GM12878 (cell line): ENCODE data around the gene SEZ6L2. TPM values are rescaled to one million over a fixed set of nuclear protein-coding genes. Genes with fewer than 3 reads are reported as not detected.

Source experiments
- ATAC-seq: fragments of 200-7000 bp; cut with Tn5 transposase; 3 replicates; pipeline ENCODE4 v1.9.1; 2020; ENCODE audit warnings: mild to moderate bottlenecking, moderate library complexity
- BruUV-seq: library from RNA; stranded (reverse); fragments of 400-500 nt; replicated peaks from 2 replicates; lab custom pipeline; 2021; lab: Mats Ljungman, UMichigan
- CTCF ChIA-PET: fragments of 300-600 bp; sonication (Branson Sonifier 250); formaldehyde crosslinking; extraction: SDS; loops from one replicate; lab custom pipeline; 2021; ENCODE audit warnings: inconsistent platforms; lab: Yijun Ruan, JAX
- POLR2A ChIA-PET: fragments of 350-600 bp; formaldehyde crosslinking; extraction: SDS; loops from one replicate; lab custom pipeline; 2021; ENCODE audit warnings: inconsistent platforms; lab: Charles Lee
- RAD21 ChIA-PET: fragments of 300-600 bp; sonication (Branson Sonifier 250); formaldehyde crosslinking; loops from one replicate; lab custom pipeline; 2023; ENCODE audit warnings: antibody characterized with exemption; ENCODE audit not compliant: unreplicated experiment; lab: Charles Lee
- SMC1A ChIA-PET: fragments of 300-600 bp; sonication (Branson Sonifier 250); formaldehyde crosslinking; loops from one replicate; lab custom pipeline; 2023; ENCODE audit not compliant: unreplicated experiment, uncharacterized antibody; lab: Charles Lee
- DNase-seq: peaks from one replicate; pipeline ENCODE4 v3.0.0-alpha.2; 2011; ENCODE audit warnings: low read depth, low spot score
- FAIRE-seq: peaks from 3 replicates; lab custom pipeline; 2011; peaks lifted over from hg19 to GRCh38; lab: Jason Lieb, UNC
- H2AFZ ChIP-seq: 2 replicates; pipeline ENCODE4 v1.6.0; 2011; ENCODE audit warnings: low read depth, low read length, control low read depth; ENCODE audit not compliant: control insufficient read depth
- H3K27ac ChIP-seq: 2 replicates; pipeline ENCODE4 v1.5.1; 2011; ENCODE audit warnings: control low read depth; ENCODE audit not compliant: control insufficient read depth, insufficient read depth
- H3K27me3 ChIP-seq, 2 experiments: replicated peaks in 1 of 2; 2 replicates each; pipeline versions ENCODE4 v1.6.0 to v1.6.1; 2011; ENCODE audit warnings: low read length in 1 of 2; ENCODE audit not compliant: control insufficient read depth in 2 of 2, insufficient read depth in 2 of 2
- H3K36me3 ChIP-seq, 2 experiments: 2 replicates each; pipeline ENCODE4 v1.5.1; 2011; ENCODE audit warnings: low read length in 1 of 2; ENCODE audit not compliant: control insufficient read depth in 2 of 2, insufficient read depth in 2 of 2
- H3K4me1 ChIP-seq: 2 replicates; pipeline ENCODE4 v1.6.1; 2011; ENCODE audit warnings: mild to moderate bottlenecking, low read length, moderate library complexity, mixed read lengths; ENCODE audit not compliant: control insufficient read depth, insufficient read depth
- H3K4me2 ChIP-seq: 2 replicates; pipeline ENCODE4 v1.6.0; 2011; ENCODE audit warnings: control low read depth; ENCODE audit not compliant: control insufficient read depth, insufficient read depth
- H3K4me3 ChIP-seq: fragments of 200-600 bp; sonication (generic); 2 replicates; pipeline ENCODE4 v1.5.1; 2016
- H3K79me2 ChIP-seq: 2 replicates; pipeline ENCODE4 v1.6.0; 2011; ENCODE audit warnings: low read length; ENCODE audit not compliant: control insufficient read depth, insufficient read depth
- H3K9ac ChIP-seq: 2 replicates; pipeline ENCODE4 v1.8.0; 2011; ENCODE audit warnings: low read length, control low read depth, mixed read lengths; ENCODE audit not compliant: control insufficient read depth, insufficient read depth
- H3K9me3 ChIP-seq: replicated peaks from 3 replicates; pipeline ENCODE4 v1.5.1; 2011; ENCODE audit warnings: mild to moderate bottlenecking, low read length; ENCODE audit not compliant: control insufficient read depth, insufficient read depth
- H4K20me1 ChIP-seq: 2 replicates; pipeline ENCODE4 v1.6.0; 2011; ENCODE audit not compliant: control insufficient read depth, insufficient read depth
- CREM ChIP-seq: IDR thresholded peaks from 2 replicates; pipeline ENCODE4 v1.6.1; 2014; ENCODE audit warnings: antibody characterized with exemption, low read depth
- IKZF2 ChIP-seq, 2 experiments: fragments of 450-650 bp; IDR thresholded peaks; 2 replicates each; pipeline ENCODE4 v1.6.1; 2017; ENCODE audit warnings: mild to moderate bottlenecking in 2 of 2, moderate library complexity in 2 of 2
- POLR2AphosphoS5 ChIP-seq: IDR thresholded peaks from 2 replicates; pipeline ENCODE4 v1.6.1; 2011; ENCODE audit warnings: mild to moderate bottlenecking, low read length, inconsistent platforms
- RBBP5 ChIP-seq: fragments of 200-600 bp; sonication (generic); conservative IDR thresholded peaks from 2 replicates; pipeline ENCODE4 v1.6.1; 2016
- SP1 ChIP-seq: IDR thresholded peaks from one replicate; pipeline ENCODE4 v1.6.1; 2011; ENCODE audit warnings: low read depth, low read length
- TARDBP ChIP-seq: IDR thresholded peaks from 2 replicates; pipeline ENCODE4 v1.6.1; 2016; ENCODE audit warnings: borderline replicate concordance
- ZNF24 ChIP-seq: fragments of 450-650 bp; IDR thresholded peaks from 2 replicates; pipeline ENCODE4 v1.6.1; 2017; ENCODE audit warnings: antibody characterized with exemption, mild to moderate bottlenecking
- ZNF687 ChIP-seq: fragments of 450-650 bp; IDR thresholded peaks from 2 replicates; pipeline ENCODE4 v1.6.1; 2017; ENCODE audit warnings: mild to moderate bottlenecking, moderate library complexity
- WGBS: methylation state at CpG from one replicate; pipeline ENCODE4 v1.1.6; 2016; ENCODE audit warnings: low lambda C conversion rate; ENCODE audit not compliant: insufficient replicate concordance, insufficient coverage; ENCODE audit errors: missing lambda C conversion rate; 5-methylcytosine and 5-hydroxymethylcytosine counted together
- in situ Hi-C: fragments of 300-500 bp; cut with MboI; formaldehyde crosslinking; loops from 9 replicates; pipeline ENCODE4 v1.14.3; 2018; ENCODE audit warnings: mixed read lengths
- intact Hi-C: fragments of 100-400 bp; cut with micrococcal nuclease; formaldehyde crosslinking; loops from one replicate; pipeline ENCODE4 v1.14.2; 2022; ENCODE audit not compliant: unreplicated experiment
- polyA plus RNA-seq, 11 experiments: library from polyadenylated mRNA; depleted of rRNA in 4 of 11; unstranded in 6 of 11; stranded (reverse) in 5 of 11; fragments of >200 nt; fragmentation: Nextera tagmentation in 4 of 11; fragmentation: Illumina TruSeq in 1 of 11; extraction: Ambion mirVana in 4 of 11; extraction: Trizol in 1 of 11; gene quantifications; 1 replicate in 1 of 11; 2 replicates in 10 of 11; pipeline versions ENCODE4 v1.2.1 to v1.2.3, GENCODE V29; 2011 to 2016; ENCODE audit warnings: inconsistent platforms in 2 of 11, missing spikeins in 2 of 11, low read depth in 1 of 11
- total RNA-seq, 4 experiments: library from RNA; depleted of rRNA in 3 of 4; stranded (reverse); fragments of >200 nt in 3 of 4; fragmentation: Illumina TruSeq in 1 of 4; extraction: Trizol in 1 of 4; gene quantifications; 2 replicates each; pipeline versions ENCODE4 v1.2.1 to v1.2.3, GENCODE V29; 2013 to 2021

Gene SEZ6L2
- total and polyA plus RNA-seq, 10 of the 15 experiments (the other 5 are each of a cell fraction or from before 2014, with no cell fraction given) = 0.06 to 0.49 TPM; not detected in 8

GRCh38 chr16:29878172-29878571 lies 21.2 kb downstream of the SEZ6L2 start:
- Histone ChIP-seq H3K36me3 (no peaks in the 10 kb centered on the region), H3K4me1 (no peaks in the 10 kb centered on the region), H3K4me3 (no peak overlapping the region), H4K20me1 (no peaks in the 10 kb centered on the region), H2AFZ (no peak overlapping the region), H3K9ac (no peak overlapping the region), H3K4me2 (no peak overlapping the region), H3K9me3 (no peaks in the 10 kb centered on the region), H3K27ac (no peak overlapping the region), H3K27me3 (peaks cover 4 to 5% of the 10 kb centered on the region in 2 experiments; a peak in 3 of 4 replicates), H3K79me2 (no peaks in the 10 kb centered on the region)
- ATAC-seq (no peak), DNase-seq (no peak), FAIRE-seq (no peak)
- SMC1A ChIA-PET = interaction anchor here (1.2 kb wide), 1 partner anchor 84 kb away, joined by 3 read pairs; no protein-coding TSS in a partner anchor
- TF ChIP-seq CREM = no peak
- TF ChIP-seq TARDBP = no peak
- no peak for TF ChIP-seq IKZF2 (IDR thresholded peaks at IDR 0.05)
- no peak for TF ChIP-seq POLR2AphosphoS5
- TF ChIP-seq ZNF24 = no peak
- no peak for TF ChIP-seq SP1
- TF ChIP-seq ZNF687 = no peak
- TF ChIP-seq RBBP5 = no peak
- CTCF ChIA-PET = no interaction called here
- intact Hi-C loops = no loop called here
- POLR2A ChIA-PET = interaction anchor here (0.7 kb wide), 1 partner anchor 13 kb away, joined by 4 read pairs; no protein-coding TSS in a partner anchor
- RAD21 ChIA-PET = no interaction called here
- WGBS = 89% methylated on average over 14 of the region's 14 CpGs
- no TSS peak for BruUV-seq
- in situ Hi-C loops = no loop called here
